Stimulated activated CD8-positive, alpha-beta memory T cell treated with anti-CD3 and anti-CD28 coated beads, Interleukin-15, amount 100 ng/mL, for 48 hours (primary cell): ENCODE results near the gene PTP4A2.
"Not testable (repeated sequence)": the region's sequence is repeated elsewhere in the genome, so short reads cannot be mapped to it uniquely, and the experiment has no call there.

Experiments
- DNase-seq, 2 donors: peaks; one replicate each; pipeline ENCODE4 v3.0.0-alpha.2; 2020; ENCODE audit warnings: low read depth in 2 of 2

The PTP4A2 gene

DNA sequence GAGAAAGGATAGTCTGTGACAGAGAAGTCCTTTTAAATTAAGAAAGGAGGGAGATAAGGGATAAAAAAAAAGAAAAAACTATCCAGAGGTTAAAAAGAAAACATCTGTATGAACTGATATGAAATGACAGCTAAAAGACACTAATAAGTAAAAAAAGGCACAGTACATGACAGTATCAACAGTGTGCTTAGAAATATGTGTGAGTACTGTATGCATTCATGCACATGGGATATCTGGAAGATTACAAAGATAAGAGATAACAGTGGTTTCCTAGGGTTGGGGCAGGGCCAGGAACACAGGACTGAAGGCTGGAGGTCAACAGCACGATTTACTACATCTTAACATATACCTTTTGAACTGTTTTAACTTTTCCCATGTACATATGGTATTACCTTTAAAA lies 13.3 kb downstream of the PTP4A2 start:
- no peak for DNase-seq

DNA sequence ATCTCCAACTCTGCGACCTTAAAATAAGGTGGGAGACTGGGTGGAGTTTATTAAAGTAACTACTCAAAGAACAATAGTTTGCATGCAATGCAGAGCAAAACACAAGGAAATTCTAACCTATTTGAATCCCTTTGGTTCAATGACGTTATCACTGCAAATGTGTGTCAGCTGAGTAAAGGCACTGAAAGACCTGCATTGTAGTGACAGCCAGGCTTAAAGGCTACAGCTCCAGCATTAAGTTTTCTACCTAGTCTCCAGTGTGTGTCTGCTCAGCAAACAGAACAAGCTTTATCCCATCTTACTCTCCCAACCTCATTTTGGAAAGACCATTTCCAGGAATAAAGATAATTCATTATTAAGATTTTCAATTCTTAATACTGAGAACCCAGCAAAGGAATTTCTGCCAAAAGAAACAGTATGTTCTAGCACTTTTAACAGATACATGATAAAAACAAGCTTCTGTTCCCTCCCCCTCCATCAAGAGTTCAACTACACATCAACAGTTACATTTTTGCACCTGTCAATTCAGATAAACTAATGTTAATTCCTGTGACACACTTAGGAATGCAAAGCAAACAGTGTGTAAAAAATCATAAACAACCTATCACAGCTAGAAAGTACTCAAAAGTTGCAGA lies 14.2 kb downstream of the PTP4A2 start:
- no peak for DNase-seq

DNA sequence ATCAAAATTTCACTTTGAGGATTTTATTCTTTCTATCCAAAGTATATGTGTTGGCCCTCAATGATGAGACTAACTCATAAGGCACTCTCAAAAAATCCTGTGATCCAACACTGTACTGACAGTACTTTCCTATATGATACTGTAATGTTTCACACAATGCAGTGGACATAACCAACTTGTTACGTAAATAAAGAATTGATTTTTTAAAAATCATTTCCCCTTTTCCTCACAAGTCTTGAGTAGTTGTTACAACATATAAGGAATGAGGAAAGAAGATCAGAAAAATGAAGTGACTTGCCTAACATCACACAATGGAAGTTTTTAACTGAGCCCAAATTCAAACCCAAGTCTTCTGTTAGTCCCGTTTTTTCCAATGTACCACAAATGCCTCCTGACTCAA lies 17.2 kb downstream of the PTP4A2 start:
- no peak for DNase-seq

DNA sequence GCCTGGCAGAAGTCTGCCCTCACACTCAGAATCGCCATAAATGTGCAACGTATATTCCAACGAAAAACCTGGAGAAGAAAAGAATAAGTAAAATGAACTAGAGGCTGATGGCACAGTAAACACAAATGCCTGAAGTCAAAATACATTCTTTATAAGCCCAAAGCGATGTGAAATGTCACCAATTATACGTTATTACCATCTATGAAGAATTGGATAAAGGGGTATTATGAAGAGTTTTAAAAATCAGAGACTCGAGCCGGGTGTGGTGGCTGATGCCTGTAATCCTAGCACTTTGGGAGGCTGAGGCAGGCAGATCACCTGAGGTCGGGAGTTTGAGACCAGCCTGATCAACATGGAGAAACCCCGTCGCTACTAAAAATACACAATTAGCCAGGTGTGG lies 18.6 kb downstream of the PTP4A2 start:
- no peak for DNase-seq

DNA sequence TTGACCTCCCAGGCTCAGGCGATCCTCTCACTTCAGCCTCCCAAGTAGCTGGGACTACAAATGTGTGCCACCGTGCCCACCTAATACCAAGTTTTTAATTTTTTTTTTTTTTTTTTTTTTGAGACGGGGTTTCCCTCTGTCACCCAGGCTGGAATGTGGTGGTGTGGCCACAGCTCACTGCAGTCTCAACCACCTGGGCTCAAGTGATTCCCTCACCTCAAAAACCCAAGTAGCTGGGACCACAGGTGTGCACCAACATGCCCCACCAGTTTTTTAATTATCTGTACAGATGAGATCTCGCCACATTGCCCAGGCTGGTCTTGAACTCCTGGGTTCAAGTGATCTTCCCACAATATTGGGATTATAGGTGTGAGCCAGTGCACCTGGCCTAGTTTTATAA lies 22.7 kb downstream of the PTP4A2 start:
- DNase-seq = no peak

DNA sequence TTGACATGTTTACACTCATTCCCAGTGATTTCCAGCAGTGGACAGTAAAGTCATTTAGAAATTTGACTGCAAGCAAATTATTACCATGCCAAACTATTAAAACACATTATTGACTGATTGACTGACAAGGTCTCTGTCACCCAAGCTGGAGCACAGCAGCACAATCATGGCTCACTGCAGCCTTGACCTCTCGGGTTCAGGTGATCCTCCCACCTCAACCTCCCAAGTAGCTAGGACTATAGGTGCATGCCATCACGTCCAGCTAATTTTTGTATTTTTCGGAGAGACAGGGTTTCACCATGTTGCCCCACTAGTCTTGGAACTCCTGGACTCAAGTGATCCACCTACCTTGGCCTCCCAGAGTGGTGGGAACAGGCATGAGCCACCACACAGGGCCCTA lies 24.2 kb downstream of the PTP4A2 start:
- DNase-seq = no peak

DNA sequence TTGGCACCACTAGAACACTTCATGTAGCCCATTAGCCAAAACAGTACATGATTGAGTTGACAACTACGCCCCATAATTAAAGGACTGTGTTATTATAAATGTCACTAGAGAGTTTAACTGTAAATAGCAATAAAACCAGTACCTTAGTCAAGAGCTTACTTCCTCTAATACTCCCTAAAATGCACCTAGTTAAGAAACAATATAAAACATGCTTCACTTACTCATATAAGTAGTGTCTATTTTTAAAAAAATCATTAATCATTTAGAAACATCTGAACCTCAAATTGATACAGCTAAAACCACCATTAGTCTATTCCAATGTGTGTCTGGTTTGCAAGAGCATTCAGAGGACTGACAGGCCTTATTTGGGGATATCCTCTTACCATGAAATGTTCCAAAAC lies 25.3 kb downstream of the PTP4A2 start:
- DNase-seq = no peak

DNA sequence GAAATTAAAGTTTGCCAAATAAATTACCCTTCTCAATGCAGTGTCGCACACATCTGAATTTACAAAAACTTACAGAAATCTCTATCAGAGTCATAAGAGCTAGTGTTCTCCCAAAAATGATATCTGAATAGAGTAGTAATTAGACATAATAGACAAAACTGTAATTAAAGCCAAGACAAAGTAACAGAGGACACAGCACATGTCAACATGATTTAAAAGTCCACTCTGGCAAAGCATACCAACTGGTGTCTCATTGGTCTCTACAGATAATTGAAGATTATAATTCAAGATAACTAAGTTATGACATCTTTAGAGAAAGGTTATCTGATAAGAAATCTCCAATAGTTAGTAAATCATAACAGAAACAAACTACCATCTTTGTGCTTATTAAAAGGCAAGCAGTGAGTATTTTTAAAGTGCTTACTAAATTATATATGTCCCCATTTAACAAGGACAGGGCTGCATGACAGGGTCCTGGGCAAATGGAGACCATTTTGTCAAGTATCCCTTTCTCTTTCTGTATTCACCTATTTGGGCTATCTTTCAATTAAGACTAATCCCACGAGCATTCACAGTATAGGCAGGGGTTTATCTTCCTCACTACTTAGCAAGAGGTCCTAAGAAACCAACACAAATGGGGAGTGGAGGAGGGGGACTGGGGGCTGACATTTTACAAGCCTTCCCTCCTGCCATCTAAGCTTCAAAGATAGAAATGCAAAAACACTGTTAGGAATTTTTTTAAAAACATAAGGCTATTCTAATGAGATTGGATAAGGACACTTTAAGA lies 26.0 kb downstream of the PTP4A2 start:
- no peak for DNase-seq

DNA sequence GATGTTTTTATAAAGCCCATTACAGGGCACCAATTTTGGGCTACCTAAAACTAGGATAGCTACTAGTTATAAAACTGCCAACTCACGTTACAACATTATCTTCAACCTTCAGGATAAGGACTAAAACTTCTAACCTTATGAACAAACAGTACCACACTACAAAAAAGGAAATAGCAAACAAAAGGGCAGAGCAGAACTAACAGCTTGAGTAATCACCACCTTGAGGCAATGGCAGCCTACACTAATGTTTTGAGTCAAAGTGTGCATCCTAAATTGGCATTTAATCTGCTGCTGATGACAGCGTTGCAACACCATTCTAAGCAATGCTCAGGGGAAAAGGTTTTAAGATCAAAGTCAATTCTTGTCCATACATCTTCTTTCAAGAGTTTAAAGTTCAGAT lies 27.2 kb downstream of the PTP4A2 start:
- no peak for DNase-seq

DNA sequence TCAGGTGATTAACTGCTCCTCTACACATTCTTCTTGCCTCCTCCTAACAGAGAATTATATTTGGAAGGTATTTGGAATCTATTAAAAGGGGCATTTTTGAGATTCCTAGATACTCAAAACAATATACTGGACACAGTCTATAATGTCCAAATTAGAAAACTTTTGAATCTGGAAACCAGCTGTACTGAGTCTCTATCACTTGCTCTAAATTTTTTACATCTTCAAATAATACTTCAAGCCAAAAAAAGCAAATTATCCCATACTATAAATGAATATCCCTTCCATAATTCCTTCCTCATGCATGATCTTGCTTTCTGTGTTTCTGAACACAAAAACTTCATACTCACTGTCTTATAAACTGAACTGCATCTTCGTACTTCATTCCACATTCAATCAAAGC lies 28.5 kb downstream of the PTP4A2 start:
- DNase-seq = no peak

DNA sequence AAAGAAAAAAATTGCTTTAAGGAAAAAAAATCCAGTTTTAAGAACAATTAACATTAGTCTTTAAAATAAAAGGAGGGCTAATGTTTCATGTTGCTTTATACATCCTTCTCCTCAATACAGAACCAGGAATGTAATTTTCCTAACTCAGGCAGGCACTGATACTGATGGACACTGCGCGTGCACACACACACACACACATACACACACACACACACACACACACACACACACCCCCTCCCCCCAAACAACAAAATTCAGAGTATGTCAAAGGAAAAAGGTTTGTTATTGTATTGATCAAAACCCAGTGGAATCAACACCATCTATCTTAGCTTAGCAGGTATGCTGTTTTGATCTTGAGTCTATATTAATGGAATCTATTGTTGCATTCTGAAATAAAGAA lies 31.6 kb downstream of the PTP4A2 start:
- no peak for DNase-seq

DNA sequence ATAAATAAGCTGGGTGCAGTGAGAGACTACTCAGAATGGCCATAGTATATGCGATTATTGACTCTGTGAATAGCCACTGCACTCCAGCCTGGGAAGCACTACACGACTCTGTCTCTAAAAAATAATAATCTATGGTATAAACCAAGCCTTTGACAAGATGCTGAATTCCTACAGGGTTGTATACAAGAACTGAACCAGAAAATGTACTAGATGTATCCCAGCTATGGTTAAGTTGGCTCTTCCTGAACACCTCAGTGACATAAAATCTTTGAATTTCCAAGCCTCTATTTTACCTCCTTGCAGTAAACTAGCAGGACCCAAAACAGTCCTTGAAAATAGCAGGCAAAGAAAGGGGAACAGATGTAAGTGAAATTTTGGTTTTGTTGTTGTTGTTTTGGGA lies 32.5 kb downstream of the PTP4A2 start:
- no peak for DNase-seq

DNA sequence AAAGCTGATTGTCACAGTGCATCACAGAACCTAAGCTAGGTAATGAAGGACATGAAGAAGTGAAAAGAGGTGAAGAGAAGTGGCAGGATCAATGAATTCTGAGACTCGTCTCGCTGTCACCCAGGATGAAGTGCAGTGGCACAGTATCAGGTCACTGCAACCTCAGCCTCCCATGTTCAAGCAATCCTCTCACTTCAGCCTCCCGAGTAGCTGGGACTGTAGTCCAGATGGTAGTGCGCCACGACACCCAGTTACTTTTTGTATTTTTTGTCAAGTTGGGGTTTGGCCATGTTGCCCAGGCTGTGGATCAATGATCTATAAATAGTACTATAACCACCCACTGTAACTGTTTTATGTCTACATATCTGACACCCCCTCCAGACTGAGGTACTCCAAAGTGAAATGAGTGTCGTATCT lies 33.1 kb downstream of the PTP4A2 start:
- no peak for DNase-seq

DNA sequence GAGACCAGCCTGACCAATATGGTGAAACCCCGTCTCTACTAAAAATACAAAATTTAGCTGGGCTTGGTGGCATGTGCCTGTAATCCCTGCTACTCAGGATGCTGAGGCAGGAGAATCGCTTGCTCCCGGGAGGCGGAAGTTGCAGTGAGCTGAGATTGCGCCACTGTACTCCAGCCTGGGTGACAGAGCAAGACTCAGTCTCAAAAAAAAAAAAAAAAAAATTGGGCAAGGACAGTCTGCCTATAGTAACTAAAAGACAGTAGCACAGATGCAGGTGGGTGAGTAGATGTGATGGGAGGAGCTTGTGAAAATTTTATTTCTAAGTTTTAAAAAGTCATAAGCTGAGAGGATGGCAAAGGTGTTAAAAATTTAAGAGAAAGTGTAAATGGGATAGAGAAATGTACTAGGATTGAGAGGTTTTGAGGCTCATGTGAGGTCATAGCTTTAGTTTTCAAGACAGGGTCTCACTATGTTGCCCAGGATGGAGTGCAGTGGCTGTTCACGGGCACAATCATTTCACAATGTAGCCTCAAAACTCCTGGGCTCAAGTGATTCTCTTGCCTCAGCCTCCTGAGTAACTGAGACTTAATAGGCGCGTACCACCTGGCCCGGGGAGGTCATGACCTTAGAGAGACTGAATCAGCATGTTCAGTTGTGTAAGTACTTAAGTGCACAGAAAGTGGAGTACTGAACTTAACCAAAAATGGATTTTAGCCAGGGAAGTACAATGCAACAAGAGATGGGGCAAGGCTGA lies 33.7 kb downstream of the PTP4A2 start:
- no peak for DNase-seq

DNA sequence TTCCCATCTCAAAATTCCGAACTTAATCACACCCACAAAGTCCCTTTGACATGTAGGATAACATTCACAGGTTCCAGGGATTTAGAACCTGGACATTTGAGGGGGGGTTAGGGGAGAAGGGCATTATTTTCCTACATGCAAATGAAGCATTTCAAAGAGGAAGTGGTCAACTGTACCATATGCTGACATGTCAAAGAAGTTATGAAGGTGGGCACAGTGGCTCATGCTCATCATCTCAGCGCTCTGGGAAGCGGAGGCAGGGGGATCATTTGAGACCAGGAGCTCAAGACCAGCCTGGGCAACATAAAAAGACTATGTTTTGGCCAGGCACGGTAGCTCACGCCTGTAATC lies 35.7 kb downstream of the PTP4A2 start:
- DNase-seq = no peak

DNA sequence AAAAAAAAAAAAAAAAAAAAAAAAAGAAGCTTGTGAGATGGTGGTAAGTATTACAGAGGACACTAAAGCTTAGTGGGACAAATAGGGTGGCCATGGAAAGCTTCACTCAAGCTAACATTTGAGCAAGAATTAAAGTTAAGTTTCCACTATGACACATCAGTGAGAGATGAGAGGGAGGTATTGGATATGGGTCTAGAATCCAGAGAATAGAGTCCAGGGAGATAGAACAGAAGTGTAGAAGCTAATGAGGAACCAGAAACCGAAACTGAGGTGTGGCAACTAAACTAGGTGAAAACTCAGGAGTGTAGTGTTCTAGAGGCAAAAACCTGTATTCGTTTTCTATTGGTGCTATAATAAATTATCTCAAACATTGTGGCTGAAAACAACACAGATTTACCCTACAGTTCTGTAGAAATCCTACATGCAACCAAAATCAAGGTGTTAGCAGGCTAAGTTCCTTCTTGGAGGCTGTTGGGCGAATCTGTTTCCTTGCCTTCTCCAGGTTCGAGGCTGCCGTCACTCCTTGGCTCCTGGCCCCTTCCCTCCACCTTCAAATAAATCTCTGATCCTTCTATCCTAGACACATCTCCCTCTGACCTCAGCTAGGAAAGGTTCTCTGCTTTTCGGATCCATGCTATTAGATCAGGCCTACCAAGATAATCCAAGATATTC lies 36.2 kb downstream of the PTP4A2 start:
- DNase-seq = no peak

DNA sequence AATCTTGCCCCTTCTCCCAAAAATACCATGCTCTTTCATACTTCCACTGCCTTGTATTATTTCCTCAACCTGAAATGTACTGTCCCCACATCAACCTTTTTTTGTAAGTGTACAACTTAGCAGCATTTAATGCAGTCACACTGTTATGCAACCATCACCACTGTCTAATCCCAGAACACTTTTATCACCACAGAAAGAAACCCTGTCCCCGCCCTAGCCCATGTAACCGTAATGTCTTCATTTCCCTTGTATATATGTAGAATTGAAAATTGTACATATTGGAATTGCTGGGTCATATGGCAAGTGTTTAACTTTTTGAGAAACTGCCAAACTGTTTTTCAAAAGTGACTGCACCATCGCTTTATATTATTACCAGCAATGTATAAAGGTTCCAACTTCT lies 37.4 kb downstream of the PTP4A2 start:
- no peak for DNase-seq

DNA sequence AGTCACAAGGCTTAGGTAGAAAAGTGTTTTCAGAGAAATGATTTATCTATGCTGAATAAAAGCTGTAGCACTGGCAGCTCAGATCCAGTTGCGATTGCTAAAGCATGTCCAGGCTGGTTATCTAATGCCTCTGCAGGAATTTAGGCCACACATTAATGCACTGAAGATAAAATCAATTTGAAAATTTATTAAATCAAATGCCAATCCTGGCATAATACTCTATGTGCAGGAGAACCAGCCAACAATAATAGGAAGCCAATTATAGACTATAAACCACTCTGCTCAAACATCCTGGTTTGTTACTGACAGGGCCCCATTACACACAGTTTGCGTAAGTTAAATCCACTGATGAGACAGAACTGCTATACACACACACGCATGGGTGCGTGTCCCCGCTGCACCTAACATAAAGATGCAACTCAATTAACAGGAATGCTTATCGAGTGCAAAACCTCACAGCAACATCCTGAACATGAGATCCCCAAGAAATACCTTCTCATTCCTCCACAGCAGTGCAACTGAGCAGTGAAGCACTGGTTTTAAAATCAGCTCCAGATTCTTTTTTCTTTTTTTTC lies 40.6 kb downstream of the PTP4A2 start:
- no peak for DNase-seq

DNA sequence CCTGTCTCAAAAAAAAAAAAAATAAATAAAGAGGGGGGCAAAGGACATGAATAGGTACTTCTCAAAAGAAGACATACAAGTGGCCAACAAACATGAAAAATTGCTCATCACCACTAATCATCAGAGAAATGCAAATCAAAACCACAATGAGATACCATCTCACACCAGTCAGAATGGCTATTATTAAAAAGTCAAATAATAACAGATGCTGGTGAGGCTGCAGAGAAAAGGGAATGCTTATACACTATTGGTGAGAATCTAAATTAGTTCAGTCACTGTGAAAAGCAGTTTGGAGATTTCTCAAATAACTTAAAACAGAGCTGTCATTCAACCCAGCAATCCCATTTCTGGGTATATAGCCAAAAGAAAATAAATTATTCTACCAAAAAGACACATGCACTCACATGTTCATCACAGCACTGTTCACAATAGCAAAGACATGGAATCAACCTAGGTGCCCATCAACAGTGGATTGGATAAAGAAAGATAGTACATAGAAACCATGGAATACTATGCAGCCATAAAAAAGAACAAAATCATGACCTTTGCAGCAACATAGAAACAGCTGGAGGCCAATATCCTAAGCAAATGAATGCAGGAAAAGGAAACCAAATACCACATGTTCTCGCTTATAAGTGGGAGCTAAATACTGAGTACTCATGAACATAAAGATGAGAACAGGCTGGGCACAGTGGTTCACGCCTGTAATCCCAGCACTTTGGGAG lies 42.5 kb downstream of the PTP4A2 start:
- DNase-seq = not testable (repeated sequence)

DNA sequence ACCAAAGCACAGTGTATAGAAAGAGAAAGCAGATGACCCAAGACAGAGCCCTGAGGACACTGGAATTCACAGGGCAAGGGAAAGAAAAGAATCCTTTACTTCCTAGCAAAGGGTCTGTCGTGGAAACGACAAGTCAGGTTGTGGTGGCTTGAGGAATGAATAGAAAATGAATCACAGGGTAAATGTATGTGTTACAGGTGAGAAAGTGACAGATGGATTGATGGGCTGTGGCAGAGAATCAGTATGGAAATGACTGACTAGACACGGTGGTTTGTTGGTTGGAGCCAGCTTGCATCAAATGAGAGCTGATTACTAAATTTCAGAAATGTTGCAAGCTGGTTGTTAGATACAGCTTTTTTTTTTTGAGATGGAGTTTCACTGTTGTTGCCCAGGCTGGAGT lies 46.9 kb downstream of the PTP4A2 start:
- DNase-seq = peak; percentile 30 to 42

DNA sequence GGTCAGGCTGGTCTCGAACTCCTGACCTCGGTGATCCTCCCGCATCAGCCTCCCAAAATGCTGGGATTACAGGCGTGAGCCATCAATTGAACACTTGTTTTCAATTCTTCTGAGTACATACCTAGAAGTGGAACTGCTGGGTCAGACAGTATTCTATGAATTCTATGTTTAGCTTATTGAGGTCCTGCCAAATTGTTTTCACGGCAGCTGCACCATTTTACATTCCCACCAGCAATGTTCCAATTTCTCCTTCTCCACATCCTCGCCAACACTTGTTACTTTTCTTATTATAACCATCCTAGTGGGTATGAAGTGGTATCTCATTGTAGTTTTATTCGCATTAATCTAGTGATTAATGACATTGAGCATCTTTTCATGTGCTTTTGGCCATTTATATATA lies 49.9 kb downstream of the PTP4A2 start:
- DNase-seq = no peak
